Neural cell (in vitro differentiated cells): ENCODE measurements around the gene ZNF560.

ENCODE experiments used
- CTCF ChIP-seq: fragments of 450-650 bp; IDR thresholded peaks from 2 replicates; pipeline ENCODE4 v1.5.1; 2014; ENCODE audit warnings: antibody characterized with exemption, mild to moderate bottlenecking, moderate library complexity; ENCODE audit not compliant: poor library complexity, severe bottlenecking
- MXI1 ChIP-seq: fragments of 450-650 bp; conservative IDR thresholded peaks from 2 replicates; pipeline ENCODE4 v1.6.1; 2014; ENCODE audit warnings: antibody characterized with exemption, mild to moderate bottlenecking; ENCODE audit not compliant: poor library complexity, severe bottlenecking

GRCh38 chr19:9436358-9436757, 62.1 kb downstream of the ZNF560 start:
- TF ChIP-seq MXI1: no peak
- no peak for TF ChIP-seq CTCF
